ENCODE measurements around the gene PPP2R3B.
A peak's percentile ranks its signal among the peaks of the same experiment; 100 is the strongest.

Gene PPP2R3B

DNA sequence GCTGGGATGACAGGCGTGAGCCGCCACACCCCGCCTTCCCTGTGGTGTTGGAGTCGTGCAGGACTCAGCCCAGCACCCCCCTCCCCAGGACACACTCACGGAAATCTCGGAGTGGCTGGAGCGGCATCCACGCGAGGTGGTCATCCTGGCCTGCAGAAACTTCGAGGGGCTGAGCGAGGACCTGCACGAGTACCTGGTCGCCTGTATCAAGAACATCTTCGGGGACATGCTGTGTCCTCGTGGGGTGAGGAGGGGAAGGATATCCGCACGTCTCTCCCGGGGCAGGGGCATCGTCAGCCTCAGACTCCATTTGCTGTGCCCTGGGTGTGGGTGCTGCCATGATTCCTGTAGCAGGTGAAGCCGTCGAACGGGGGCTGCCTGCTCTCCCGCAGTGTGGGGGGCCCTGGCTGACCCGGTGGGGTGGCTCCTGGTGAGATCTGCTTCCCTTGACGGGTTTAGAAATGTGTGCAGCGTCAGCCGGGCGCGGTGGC, 95.3 kb downstream of the PPP2R3B start:
- peak; percentile 58 for DNase-seq

DNA sequence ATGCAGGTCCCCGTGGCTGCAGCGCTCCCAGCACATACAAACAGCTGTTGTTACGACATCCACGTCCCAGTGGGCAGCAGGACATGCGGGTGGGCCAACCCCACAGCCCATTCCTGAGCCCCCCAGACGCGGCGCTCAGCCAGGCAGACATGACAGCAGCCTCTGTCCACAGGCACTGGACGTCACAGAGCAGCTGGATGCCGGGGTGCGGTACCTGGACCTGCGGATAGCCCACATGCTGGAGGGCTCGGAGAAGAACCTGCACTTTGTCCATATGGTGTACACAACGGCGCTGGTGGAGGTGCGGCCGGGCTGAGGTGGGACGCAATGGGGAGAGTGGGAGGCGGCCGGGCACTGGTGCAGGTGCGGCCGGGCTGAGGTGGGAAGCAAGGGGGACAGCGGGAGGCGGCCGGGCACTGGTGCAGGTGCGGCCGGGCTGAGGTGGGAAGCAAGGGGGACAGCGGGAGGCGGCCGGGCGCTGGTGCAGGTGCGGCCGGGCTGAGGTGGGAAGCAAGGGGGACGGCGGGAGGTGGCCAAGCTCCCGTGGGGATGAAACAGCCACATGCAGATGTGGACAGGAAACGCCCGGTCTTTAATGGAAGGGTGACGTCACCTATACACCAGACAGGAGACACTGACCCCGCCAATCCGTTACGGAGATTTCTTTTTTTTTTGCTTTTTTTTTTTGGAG, 96.1 kb downstream of the PPP2R3B start:
- DNase-seq, result peak; percentile 46

DNA sequence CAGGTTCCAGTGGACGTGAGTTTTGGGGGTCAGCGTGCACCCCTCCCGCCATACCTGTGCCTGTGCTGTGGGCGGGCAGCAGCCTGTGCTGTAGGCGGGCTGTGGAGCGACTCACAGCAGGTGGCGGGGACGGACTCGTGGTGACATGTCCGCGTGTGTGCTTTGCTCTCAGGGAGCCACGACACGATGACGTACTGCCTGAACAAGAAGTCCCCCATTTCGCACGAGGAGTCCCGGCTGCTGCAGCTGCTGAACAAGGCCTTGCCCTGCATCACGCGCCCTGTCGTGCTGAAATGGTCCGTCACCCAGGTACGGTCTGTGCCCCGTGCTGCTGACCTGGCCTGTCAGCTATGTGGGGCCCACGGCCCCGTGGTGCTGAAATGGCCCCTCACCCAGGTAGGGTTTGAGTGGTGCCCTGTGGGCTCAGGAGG, 98.1 kb downstream of the PPP2R3B start:
- DNase-seq, result no peak

DNA sequence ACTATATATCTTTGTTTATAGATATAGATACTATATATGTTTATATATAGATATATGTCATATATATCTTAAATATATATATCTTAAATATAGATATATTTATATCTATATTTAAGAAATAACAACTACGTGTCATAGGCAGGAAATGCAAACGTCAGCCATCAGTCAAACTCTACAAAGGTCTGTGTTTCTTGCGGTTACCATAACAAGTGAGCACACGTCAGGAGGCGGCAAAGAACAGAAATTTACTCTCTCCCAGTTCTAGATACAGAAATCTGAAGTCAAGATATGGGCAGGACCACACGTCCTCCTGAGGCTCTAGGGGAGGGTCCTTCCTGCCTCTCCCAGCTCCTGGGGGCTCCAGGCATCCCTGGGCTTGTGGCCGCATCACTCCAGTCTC, 99.0 kb downstream of the PPP2R3B start:
- DNase-seq, result peak; percentile 41

DNA sequence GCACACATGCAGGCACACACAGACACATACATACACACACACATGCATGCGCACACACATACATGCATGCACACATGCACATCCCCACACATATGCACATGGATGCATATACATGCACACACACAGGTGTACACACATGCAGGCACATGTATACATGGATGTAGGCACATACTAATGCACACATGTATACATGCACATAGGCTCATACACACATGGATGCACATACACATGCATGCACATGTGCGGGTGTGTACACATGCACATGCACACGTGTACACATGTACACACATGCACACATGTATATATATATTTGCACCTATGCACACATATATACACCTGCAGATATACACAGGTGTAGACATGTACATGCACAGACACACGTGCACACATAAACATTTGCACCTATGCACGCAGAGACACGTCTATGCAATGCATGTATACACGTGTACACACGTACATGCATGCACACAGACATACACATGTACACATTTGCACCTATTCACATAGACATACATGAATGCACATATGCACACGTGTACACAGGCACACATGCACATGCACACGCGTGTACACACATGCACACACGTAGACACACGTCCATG, 101.5 kb downstream of the PPP2R3B start:
- DNase-seq, result no peak

Data from activated effector memory CD4-positive, alpha-beta T cell treated with anti-CD3 and anti-CD28 coated beads, Interleukin-2, amount 50 U/mL, for 16 hours (primary cell).